ENCODE results near the gene MEIOB. TPM values are rescaled to one million over a fixed set of nuclear protein-coding genes. Genes with fewer than 3 reads are reported as not detected.

The MEIOB gene
- total RNA-seq, 4 donors from 2014 or later, result not detected

GRCh38 chr16:1791943-1792812 is 79.8 kb downstream of the MEIOB start:
- no peak for ATAC-seq
- Histone ChIP-seq H3K9me3 (no peaks in the 10 kb centered on the region), H3K27me3 (no peaks in the 10 kb centered on the region), H3K27ac (no peak overlapping the region), H3K4me3 (no peak overlapping the region), H3K36me3 (peaks cover 0 to 55% of the 10 kb centered on the region in 2 donors), H3K4me1 (peaks cover 0 to 7% (median 0%) of the 10 kb centered on the region in 3 donors)
- TF ChIP-seq CTCF (IDR thresholded peaks at IDR 0.05) (no peak), POLR2A (IDR thresholded peaks at IDR 0.05) (no peak), POLR2AphosphoS5 (IDR thresholded peaks at IDR 0.05) (no peak), EP300 (IDR thresholded peaks at IDR 0.05) (no peak)
- WGBS, 2 donors (ENCODE audit: low coverage in 1 of 2), result no CpG with 5 or more reads among the region's 59 CpGs

GRCh38 chr16:1791256-1791942 is 80.6 kb downstream of the MEIOB start:
- Histone ChIP-seq H3K36me3 (peaks cover 0 to 63% of the 10 kb centered on the region in 2 donors), H3K27me3 (no peaks in the 10 kb centered on the region), H3K4me3 (no peak overlapping the region), H3K27ac (no peak overlapping the region), H3K4me1 (peaks cover 0 to 15% (median 0%) of the 10 kb centered on the region in 3 donors), H3K9me3 (no peaks in the 10 kb centered on the region)
- no peak for ATAC-seq
- 100% methylated on average over 2 of the region's 53 CpGs; no CpG with 5 or more reads in 1 of the 2 donors for WGBS, 2 donors (ENCODE audit: low coverage in 1 of 2)
- TF ChIP-seq POLR2A (IDR thresholded peaks at IDR 0.05) (no peak), CTCF (IDR thresholded peaks at IDR 0.05) (no peak), POLR2AphosphoS5 (IDR thresholded peaks at IDR 0.05) (no peak), EP300 (IDR thresholded peaks at IDR 0.05) (no peak)

GRCh38 chr16:1790611-1791255 is 81.2 kb downstream of the MEIOB start:
- Histone ChIP-seq H3K27ac (no peak overlapping the region), H3K9me3 (no peaks in the 10 kb centered on the region), H3K4me1 (peaks cover 0 to 21% (median 0%) of the 10 kb centered on the region in 3 donors), H3K27me3 (no peaks in the 10 kb centered on the region), H3K4me3 (no peak overlapping the region), H3K36me3 (peaks cover 0 to 69% of the 10 kb centered on the region in 2 donors)
- WGBS, 2 donors (ENCODE audit: low coverage in 1 of 2), result 84% methylated on average over 12 of the region's 44 CpGs; no CpG with 5 or more reads in 1 of the 2 donors
- ATAC-seq, result no peak
- TF ChIP-seq CTCF (IDR thresholded peaks at IDR 0.05) (no peak), POLR2AphosphoS5 (IDR thresholded peaks at IDR 0.05) (no peak), POLR2A (IDR thresholded peaks at IDR 0.05) (no peak), EP300 (IDR thresholded peaks at IDR 0.05) (no peak)

GRCh38 chr16:1790261-1790610 is 81.7 kb downstream of the MEIOB start:
- no peak for ATAC-seq
- TF ChIP-seq EP300 (IDR thresholded peaks at IDR 0.05), result no peak
- TF ChIP-seq CTCF (IDR thresholded peaks at IDR 0.05), result no peak
- no peak for TF ChIP-seq POLR2A (IDR thresholded peaks at IDR 0.05)
- TF ChIP-seq POLR2AphosphoS5 (IDR thresholded peaks at IDR 0.05), result no peak
- no peaks in the 10 kb centered on the region for H3K27me3 ChIP-seq
- peaks cover 0 to 26% (median 2%) of the 10 kb centered on the region in 3 donors for H3K4me1 ChIP-seq
- H3K4me3 ChIP-seq, result no peak overlapping the region
- 100% methylated on average over 5 of the region's 15 CpGs; no CpG with 5 or more reads in 1 of the 2 donors for WGBS, 2 donors (ENCODE audit: low coverage in 1 of 2)
- no peak overlapping the region for H3K27ac ChIP-seq
- peaks cover 0 to 74% of the 10 kb centered on the region in 2 donors for H3K36me3 ChIP-seq
- H3K9me3 ChIP-seq, result no peaks in the 10 kb centered on the region

Data from gastroesophageal sphincter (tissue), 4 donors.